Vagina (tissue), 2 donors: ENCODE results near the gene UBE3A. TPM values are rescaled to one million over a fixed set of nuclear protein-coding genes. Genes with fewer than 3 reads are reported as not detected.

Source experiments
- DNase-seq, 2 donors: peaks; one replicate each; pipeline ENCODE4 v3.0.0-alpha.2; 2017; ENCODE audit errors: extremely low spot score in 2 of 2
- H3K27ac ChIP-seq: fragments of 200-600 bp; sonication (generic); one replicate; pipeline ENCODE4 v1.5.1; 2019
- H3K27me3 ChIP-seq: fragments of 200-600 bp; sonication (generic); one replicate; pipeline ENCODE4 v1.5.1; 2019
- H3K36me3 ChIP-seq, 2 donors: fragments of 200-600 bp; sonication (generic); one replicate each; pipeline ENCODE4 v1.5.1; 2017 to 2019
- H3K4me1 ChIP-seq: fragments of 200-600 bp; sonication (generic); one replicate; pipeline ENCODE4 v1.5.1; 2019
- H3K4me3 ChIP-seq, 2 donors: fragments of 200-600 bp; sonication (generic); 1 replicate in 1 of 2; 2 replicates in 1 of 2; pipeline ENCODE4 v1.5.1; 2016 to 2019
- H3K9me3 ChIP-seq: fragments of 200-600 bp; sonication (generic); one replicate; pipeline ENCODE4 v1.5.1; 2019
- CTCF ChIP-seq, 3 experiments: fragments of 450-650 bp in 2 of 3; fragments of 200-600 bp in 1 of 3; sonication (generic) in 1 of 3; IDR thresholded peaks; one replicate each; pipeline ENCODE4 v1.5.1; 2017 to 2019; ENCODE audit warnings: antibody characterized with exemption in 3 of 3, mild to moderate bottlenecking in 2 of 3, moderate library complexity in 2 of 3
- POLR2A ChIP-seq, 2 donors: fragments of 450-650 bp; IDR thresholded peaks; one replicate each; pipeline ENCODE4 v1.6.1; 2017; ENCODE audit warnings: antibody characterized with exemption in 2 of 2, mild to moderate bottlenecking in 2 of 2, moderate library complexity in 2 of 2
- POLR2AphosphoS5 ChIP-seq, 2 donors: sonication (generic); formaldehyde crosslinking; IDR thresholded peaks; one replicate each; pipeline ENCODE4 v1.9.0; 2017; ENCODE audit warnings: antibody characterized with exemption in 2 of 2, mild to moderate bottlenecking in 2 of 2, low read depth in 1 of 2; ENCODE audit not compliant: insufficient read depth in 1 of 2
- intact Hi-C: fragments of 100-400 bp; cut with DNase I; formaldehyde crosslinking; loops from one replicate; pipeline ENCODE4 v1.15.1; 2023
- total RNA-seq: library from RNA; depleted of rRNA; stranded (reverse); fragments of >200 nt; gene quantifications from one replicate; pipeline ENCODE4 v1.2.3, GENCODE V29; 2016

The UBE3A gene
- total RNA-seq, 1 donor from 2014 or later = 71.9 TPM

- Histone ChIP-seq H3K4me3 (no peak overlapping the region), H3K4me1 (no peaks in the 10 kb centered on the region), H3K27ac (no peak overlapping the region), H3K9me3 (no peaks in the 10 kb centered on the region), H3K27me3 (no peaks in the 10 kb centered on the region), H3K36me3 (peaks cover 0 to 31% of the 10 kb centered on the region in 2 donors)
- DNase-seq = no peak
- TF ChIP-seq CTCF (IDR thresholded peaks at IDR 0.05) (no peak), POLR2A (IDR thresholded peaks at IDR 0.05) (no peak), POLR2AphosphoS5 (IDR thresholded peaks at IDR 0.05; ENCODE audit: insufficient read depth in 1 of 2, low read depth in 1 of 2) (no peak)
- intact Hi-C loops = no loop called here
Observed at GRCh38 chr15:25372298-25372697, 66.5 kb downstream of the UBE3A start.

DNA sequence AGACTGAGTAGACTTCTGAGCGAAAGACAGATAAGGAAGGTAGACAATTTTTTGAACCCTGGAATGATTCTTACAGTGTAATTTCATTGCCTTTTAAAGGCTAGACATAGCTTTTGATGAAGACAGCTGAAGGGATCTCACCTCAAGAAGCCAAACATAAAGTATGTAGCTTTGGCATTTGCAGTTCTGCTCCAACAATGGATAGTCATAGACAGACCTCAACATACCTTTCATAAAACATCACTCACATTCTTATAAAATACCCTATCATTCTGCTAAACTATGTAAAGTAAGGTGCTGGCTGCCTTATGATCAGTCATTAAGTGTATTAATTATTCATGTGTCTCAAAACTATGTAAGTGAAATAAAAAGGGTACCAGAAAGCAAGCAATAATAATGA, 70.0 kb downstream of the UBE3A start:
- no peak overlapping the region for H3K4me3 ChIP-seq
- H3K9me3 ChIP-seq = no peaks in the 10 kb centered on the region
- peaks cover 0 to 21% of the 10 kb centered on the region in 2 donors for H3K36me3 ChIP-seq
- H3K27me3 ChIP-seq = no peaks in the 10 kb centered on the region
- no peak overlapping the region for H3K27ac ChIP-seq
- TF ChIP-seq POLR2A (IDR thresholded peaks at IDR 0.05) (no peak), CTCF (IDR thresholded peaks at IDR 0.05) (no peak), POLR2AphosphoS5 (IDR thresholded peaks at IDR 0.05; ENCODE audit: insufficient read depth in 1 of 2, low read depth in 1 of 2) (no peak)
- no peaks in the 10 kb centered on the region for H3K4me1 ChIP-seq
- intact Hi-C loops = no loop called here
- DNase-seq = no peak

DNA sequence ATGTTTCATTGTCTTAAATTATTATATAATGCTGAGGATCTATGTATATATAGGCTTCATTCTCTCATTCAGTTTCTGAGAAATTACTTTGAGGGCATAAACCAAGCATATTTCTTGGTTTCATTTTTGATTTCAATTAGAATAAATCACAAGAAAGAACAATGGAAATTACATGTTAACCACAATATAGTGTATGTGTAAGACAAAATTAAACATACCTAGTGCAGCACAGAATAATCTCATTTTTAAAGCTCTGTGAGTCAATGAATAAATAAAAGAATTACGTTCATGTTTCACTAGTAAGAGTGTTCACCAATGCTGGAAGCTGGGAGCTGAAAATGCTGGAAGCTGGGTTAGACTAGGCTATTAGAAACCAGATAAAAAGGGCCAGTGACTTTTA, 72.8 kb downstream of the UBE3A start:
- H3K36me3 ChIP-seq = peaks cover 0 to 13% of the 10 kb centered on the region in 2 donors
- no peaks in the 10 kb centered on the region for H3K9me3 ChIP-seq
- H3K27ac ChIP-seq = no peak overlapping the region
- no peak for DNase-seq
- H3K4me1 ChIP-seq = peaks cover 12% of the 10 kb centered on the region
- no peaks in the 10 kb centered on the region for H3K27me3 ChIP-seq
- no peak overlapping the region for H3K4me3 ChIP-seq
- intact Hi-C loops = no loop called here
- TF ChIP-seq POLR2A (IDR thresholded peaks at IDR 0.05) = no peak
- TF ChIP-seq CTCF (IDR thresholded peaks at IDR 0.05) = no peak
- no peak for TF ChIP-seq POLR2AphosphoS5 (IDR thresholded peaks at IDR 0.05; ENCODE audit: insufficient read depth in 1 of 2, low read depth in 1 of 2)

DNA sequence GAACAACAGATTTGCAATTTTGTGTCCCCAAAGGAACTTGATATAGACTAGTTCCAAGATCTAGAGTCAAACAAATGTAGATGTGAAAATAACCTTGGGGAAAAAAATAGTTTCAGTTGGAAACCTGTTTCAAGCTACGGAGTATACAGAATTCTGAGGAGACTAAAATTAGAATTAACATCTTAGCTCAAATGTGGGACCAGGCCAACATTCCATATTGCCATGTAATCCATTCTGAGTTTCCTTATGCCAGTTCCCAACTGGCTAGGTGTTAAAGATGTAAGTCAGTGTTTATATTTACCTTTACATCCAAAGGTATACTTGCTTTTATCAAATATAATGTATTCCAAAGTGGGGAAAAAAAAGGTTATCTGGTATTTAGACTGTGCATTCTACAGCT, 76.3 kb downstream of the UBE3A start:
- Histone ChIP-seq H3K36me3 (peaks cover 0 to 17% of the 10 kb centered on the region in 2 donors), H3K27me3 (no peaks in the 10 kb centered on the region), H3K4me1 (peaks cover 13% of the 10 kb centered on the region), H3K27ac (no peak overlapping the region), H3K4me3 (no peak overlapping the region), H3K9me3 (no peaks in the 10 kb centered on the region)
- no peak for TF ChIP-seq POLR2AphosphoS5 (IDR thresholded peaks at IDR 0.05; ENCODE audit: insufficient read depth in 1 of 2, low read depth in 1 of 2)
- no peak for TF ChIP-seq CTCF (IDR thresholded peaks at IDR 0.05)
- TF ChIP-seq POLR2A (IDR thresholded peaks at IDR 0.05) = no peak
- DNase-seq = no peak
- intact Hi-C loops = no loop called here

DNA sequence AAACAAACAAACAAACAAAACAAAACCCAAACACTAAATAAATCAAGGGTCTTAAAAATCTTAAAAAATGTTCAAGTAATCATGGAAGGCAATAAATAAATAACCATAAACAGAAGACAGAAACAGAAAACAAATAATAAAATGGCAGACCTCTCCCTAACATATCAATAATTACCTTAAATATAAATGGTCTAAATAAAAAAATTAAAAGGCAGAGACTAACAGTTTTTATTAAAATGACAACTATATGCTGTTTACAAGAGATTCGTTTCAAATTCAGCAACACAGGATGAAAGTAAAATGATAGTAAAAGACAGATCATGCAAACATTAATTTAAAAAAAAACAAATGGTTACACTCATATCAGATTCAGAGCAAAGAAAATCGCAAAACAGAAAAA, 91.1 kb downstream of the UBE3A start:
- intact Hi-C loops = no loop called here

More for the DNA sequence above, 91.1 kb downstream of the UBE3A start:
- H3K27me3 ChIP-seq = no peaks in the 10 kb centered on the region
- DNase-seq = no peak
- H3K9me3 ChIP-seq = peaks cover 4% of the 10 kb centered on the region
- H3K4me3 ChIP-seq = no peak overlapping the region
- no peak overlapping the region for H3K27ac ChIP-seq
- TF ChIP-seq CTCF (IDR thresholded peaks at IDR 0.05) (no peak), POLR2A (IDR thresholded peaks at IDR 0.05) (no peak), POLR2AphosphoS5 (IDR thresholded peaks at IDR 0.05; ENCODE audit: insufficient read depth in 1 of 2, low read depth in 1 of 2) (no peak)
- H3K4me1 ChIP-seq = no peaks in the 10 kb centered on the region
- H3K36me3 ChIP-seq = peaks cover 0 to 50% of the 10 kb centered on the region in 2 donors
